WTC11 (cell line): ENCODE data around the gene JUP. TPM values are rescaled to one million over a fixed set of nuclear protein-coding genes. Genes with fewer than 3 reads are reported as not detected.

Experiments used
- ATAC-seq: fragments of 200-7000 bp; cut with Tn5 transposase; 2 replicates; pipeline ENCODE4 v1.10.0; 2021; ENCODE audit warnings: mild to moderate bottlenecking, moderate library complexity
- CTCF ChIA-PET: fragments of 300-600 bp; sonication (Branson Sonifier 250); formaldehyde crosslinking; loops from one replicate; lab custom pipeline; 2021; ENCODE audit warnings: antibody characterized with exemption; lab: Charles Lee
- POLR2A ChIA-PET: fragments of 350-600 bp; sonication (Branson Sonifier 250); formaldehyde crosslinking; loops from one replicate; lab custom pipeline; 2021; ENCODE audit warnings: antibody characterized with exemption; lab: Charles Lee
- DNase-seq: peaks from one replicate; pipeline ENCODE4 v3.0.0; 2021; ENCODE audit warnings: low spot score
- H3K27ac Mint-ChIP-seq: 2 replicates; pipeline ENCODE4 v1.8.0; 2021; ENCODE audit warnings: mixed read lengths
- H3K27me3 Mint-ChIP-seq: 2 replicates; pipeline ENCODE4 v1.8.0; 2021; ENCODE audit warnings: low read depth, mild to moderate bottlenecking, moderate library complexity, mixed read lengths
- H3K36me3 Mint-ChIP-seq: 2 replicates; pipeline ENCODE4 v1.8.0; 2021; ENCODE audit warnings: mixed read lengths
- H3K4me1 Mint-ChIP-seq: 2 replicates; pipeline ENCODE4 v1.8.0; 2022; ENCODE audit warnings: mixed read lengths
- H3K4me3 Mint-ChIP-seq: 2 replicates; pipeline ENCODE4 v1.8.0; 2021; ENCODE audit warnings: mild to moderate bottlenecking, moderate library complexity, mixed read lengths
- H3K9me3 Mint-ChIP-seq: 2 replicates; pipeline ENCODE4 v1.8.0; 2021; ENCODE audit warnings: mixed read lengths
- CREM ChIP-seq: sonication (generic); formaldehyde crosslinking; IDR thresholded peaks from 2 replicates; pipeline ENCODE4 v1.8.1; 2022; ENCODE audit warnings: mild to moderate bottlenecking, missing genetic modification reagents, moderate library complexity
- CTCF ChIP-seq: fragments of 200-600 bp; IDR thresholded peaks from 2 replicates; pipeline ENCODE4 v1.8.0; 2022; ENCODE audit warnings: antibody characterized with exemption
- ESRRA ChIP-seq: sonication (generic); formaldehyde crosslinking; IDR thresholded peaks from 2 replicates; pipeline ENCODE4 v1.8.1; 2022; ENCODE audit warnings: mild to moderate bottlenecking, missing genetic modification reagents, borderline replicate concordance
- ETV6 ChIP-seq: sonication (generic); formaldehyde crosslinking; IDR thresholded peaks from 2 replicates; pipeline ENCODE4 v1.8.1; 2022; ENCODE audit warnings: mild to moderate bottlenecking, missing genetic modification reagents
- GABPB1 ChIP-seq: sonication (generic); formaldehyde crosslinking; IDR thresholded peaks from 2 replicates; pipeline ENCODE4 v1.8.1; 2023; ENCODE audit warnings: mild to moderate bottlenecking, missing genetic modification reagents
- GTF2I ChIP-seq: fragments of 250-450 bp; sonication (Bioruptor Pico); conservative IDR thresholded peaks from 2 replicates; pipeline ENCODE4 v1.4.0; 2021; ENCODE audit warnings: mild to moderate bottlenecking
- IRF2 ChIP-seq: sonication (generic); formaldehyde crosslinking; IDR thresholded peaks from 2 replicates; pipeline ENCODE4 v1.8.0; 2022; ENCODE audit warnings: low read depth, missing genetic modification reagents, borderline replicate concordance
- JAZF1 ChIP-seq: fragments of 250-450 bp; sonication (Bioruptor Pico); IDR thresholded peaks from 2 replicates; pipeline ENCODE4 v1.9.0; 2021; ENCODE audit warnings: moderate library complexity, mild to moderate bottlenecking, inconsistent platforms
- JUN ChIP-seq: sonication (generic); formaldehyde crosslinking; IDR thresholded peaks from 2 replicates; pipeline ENCODE4 v1.8.0; 2023; ENCODE audit warnings: mild to moderate bottlenecking, missing genetic modification reagents
- KAT7 ChIP-seq: sonication (generic); formaldehyde crosslinking; IDR thresholded peaks from 2 replicates; pipeline ENCODE4 v1.8.1; 2023; ENCODE audit warnings: missing genetic modification reagents, mild to moderate bottlenecking, borderline replicate concordance
- NFE2L1 ChIP-seq: sonication (generic); formaldehyde crosslinking; IDR thresholded peaks from 2 replicates; pipeline ENCODE4 v1.8.1; 2023; ENCODE audit warnings: missing genetic modification reagents
- NR1H2 ChIP-seq: sonication (generic); formaldehyde crosslinking; IDR thresholded peaks from 2 replicates; pipeline ENCODE4 v1.9.0; 2021; ENCODE audit warnings: mild to moderate bottlenecking, moderate library complexity, missing genetic modification reagents
- NR2C2 ChIP-seq: sonication (generic); formaldehyde crosslinking; IDR thresholded peaks from 2 replicates; pipeline ENCODE4 v1.8.0; 2022; ENCODE audit warnings: mild to moderate bottlenecking, missing genetic modification reagents
- NR3C1 ChIP-seq: sonication (generic); formaldehyde crosslinking; conservative IDR thresholded peaks from 2 replicates; pipeline ENCODE4 v1.8.1; 2023; ENCODE audit warnings: low read depth, mild to moderate bottlenecking, missing genetic modification reagents
- RELA ChIP-seq: sonication (generic); formaldehyde crosslinking; IDR thresholded peaks from 2 replicates; pipeline ENCODE4 v1.8.1; 2022; ENCODE audit warnings: missing genetic modification reagents, mild to moderate bottlenecking, borderline replicate concordance
- RORB ChIP-seq: fragments of 250-450 bp; sonication (Bioruptor Pico); IDR thresholded peaks from 2 replicates; pipeline ENCODE4 v1.9.0; 2021; ENCODE audit warnings: mild to moderate bottlenecking
- TCF7 ChIP-seq: sonication (generic); formaldehyde crosslinking; IDR thresholded peaks from 2 replicates; pipeline ENCODE4 v1.8.0; 2022; ENCODE audit warnings: mild to moderate bottlenecking, low read depth, missing genetic modification reagents, moderate library complexity
- TP53 ChIP-seq: sonication (generic); formaldehyde crosslinking; IDR thresholded peaks from 2 replicates; pipeline ENCODE4 v1.8.1; 2023; ENCODE audit warnings: mild to moderate bottlenecking, missing genetic modification reagents
- ZNF121 ChIP-seq: sonication (generic); formaldehyde crosslinking; IDR thresholded peaks from 2 replicates; pipeline ENCODE4 v1.8.0; 2023; ENCODE audit warnings: missing genetic modification reagents
- ZNF263 ChIP-seq: sonication (generic); formaldehyde crosslinking; IDR thresholded peaks from 2 replicates; pipeline ENCODE4 v1.8.1; 2022; ENCODE audit warnings: low read depth, mild to moderate bottlenecking, moderate library complexity, missing genetic modification reagents
- ZNF317 ChIP-seq: sonication (generic); formaldehyde crosslinking; IDR thresholded peaks from 2 replicates; pipeline ENCODE4 v1.8.1; 2023; ENCODE audit warnings: low read depth, mild to moderate bottlenecking, moderate library complexity, missing genetic modification reagents, borderline replicate concordance
- ZNF416 ChIP-seq: fragments of 250-450 bp; sonication (Bioruptor Pico); IDR thresholded peaks from 2 replicates; pipeline ENCODE4 v1.9.0; 2021; ENCODE audit warnings: mild to moderate bottlenecking, inconsistent platforms
- ZNF423 ChIP-seq: fragments of 250-450 bp; sonication (Bioruptor Pico); IDR thresholded peaks from 2 replicates; pipeline ENCODE4 v2.1.2; 2022; ENCODE audit warnings: mild to moderate bottlenecking, moderate library complexity
- total RNA-seq: library from RNA; stranded (reverse); gene quantifications from 3 replicates; pipeline ENCODE4 v1.2.3, GENCODE V29; 2021
- TF ChIP-seq, protein P1 (sequence below): fragments of 250-450 bp; sonication (Bioruptor Pico); IDR thresholded peaks from 2 replicates; pipeline ENCODE4 v1.8.0; 2021; ENCODE audit warnings: mild to moderate bottlenecking
- TF ChIP-seq, protein P2 (sequence below): sonication (generic); formaldehyde crosslinking; IDR thresholded peaks from 2 replicates; pipeline ENCODE4 v1.8.1; 2023; ENCODE audit warnings: mild to moderate bottlenecking, missing genetic modification reagents, moderate library complexity
- TF ChIP-seq, protein P3 (sequence below): fragments of 250-450 bp; sonication (Bioruptor Pico); IDR thresholded peaks from 2 replicates; pipeline ENCODE4 v1.9.0; 2021; ENCODE audit warnings: mild to moderate bottlenecking
- TF ChIP-seq, protein P4 (sequence below): sonication (generic); formaldehyde crosslinking; IDR thresholded peaks from 2 replicates; pipeline ENCODE4 v1.8.1; 2022; ENCODE audit warnings: low read depth, mild to moderate bottlenecking, moderate library complexity, missing genetic modification reagents, borderline replicate concordance
- TF ChIP-seq, protein P5 (sequence below): sonication (generic); formaldehyde crosslinking; IDR thresholded peaks from 2 replicates; pipeline ENCODE4 v1.8.0; 2022; ENCODE audit warnings: mild to moderate bottlenecking, missing genetic modification reagents
- TF ChIP-seq, protein P6 (sequence below): sonication (generic); formaldehyde crosslinking; IDR thresholded peaks from 2 replicates; pipeline ENCODE4 v1.8.0; 2022; ENCODE audit warnings: mild to moderate bottlenecking, missing genetic modification reagents

The JUP gene
- total RNA-seq, 1 experiment from 2014 or later, result 103 TPM

- POLR2A ChIA-PET, result interaction anchor here (0.5 to 4.3 kb wide), 13 partner anchors 8 to 1523 kb away, joined by 3 to 62 read pairs (median 4); partner anchors contain the start of genes DNAJC7, EIF1, HAP1 and JUP
- Mint-ChIP-seq H3K9me3 (no peaks in the 10 kb centered on the region), H3K4me1 (peaks cover 24% of the 10 kb centered on the region), H3K27me3 (peaks cover 7% of the 10 kb centered on the region), H3K27ac (peak within 1 kb of the TSS; percentile 95), H3K36me3 (peaks cover 12% of the 10 kb centered on the region), H3K4me3 (peak within 1 kb of the TSS; percentile 98)
- ATAC-seq (peak; percentile 44), DNase-seq (peak; percentile 78)
- CTCF ChIA-PET, result interaction anchor here (0.6 to 4.6 kb wide), 36 partner anchors 7 to 261 kb away, joined by 3 to 91 read pairs (median 4); partner anchors contain the start of genes ACLY, JUP and KLHL11
- TF ChIP-seq ZNF317 (CRISPR knock-in tag) (no peak), ZNF423 (CRISPR knock-in tag) (no peak), ZNF263 (CRISPR knock-in tag) (peak; percentile 47; the same call in 1 of the 2 replicates), GTF2I (no peak), JAZF1 (CRISPR knock-in tag) (no peak), JUN (no peak), CTCF (peak; percentile 40; the same call in 1 of the 2 replicates), GABPB1 (CRISPR knock-in tag) (no peak), RELA (peak; percentile 29; the same call in 1 of the 2 replicates), TCF7 (peak; percentile 87), NFE2L1 (CRISPR knock-in tag) (peak; percentile 54; the same call in 1 of the 2 replicates), KAT7 (CRISPR knock-in tag) (0 out of 2 replicates have a peak, but pooled peaks have one; percentile 26), ZNF121 (CRISPR knock-in tag) (no peak), ETV6 (CRISPR knock-in tag) (peak; percentile 39; the same call in 1 of the 2 replicates), ZNF416 (0 out of 2 replicates have a peak, but pooled peaks have one; percentile 28), ESRRA (CRISPR knock-in tag) (peak; percentile 83; the same call in 1 of the 2 replicates), IRF2 (CRISPR knock-in tag) (0 out of 2 replicates have a peak, but pooled peaks have one; percentile 14), NR3C1 (CRISPR knock-in tag) (0 out of 2 replicates have a peak, but pooled peaks have one; percentile 66), NR1H2 (CRISPR knock-in tag) (no peak), RORB (CRISPR knock-in tag) (no peak), NR2C2 (0 out of 2 replicates have a peak, but pooled peaks have one; percentile 15), TP53 (0 out of 2 replicates have a peak, but pooled peaks have one; percentile 56), CREM (CRISPR knock-in tag) (peak; percentile 67; the same call in 1 of the 2 replicates)
- TF ChIP-seq, protein P1, sequence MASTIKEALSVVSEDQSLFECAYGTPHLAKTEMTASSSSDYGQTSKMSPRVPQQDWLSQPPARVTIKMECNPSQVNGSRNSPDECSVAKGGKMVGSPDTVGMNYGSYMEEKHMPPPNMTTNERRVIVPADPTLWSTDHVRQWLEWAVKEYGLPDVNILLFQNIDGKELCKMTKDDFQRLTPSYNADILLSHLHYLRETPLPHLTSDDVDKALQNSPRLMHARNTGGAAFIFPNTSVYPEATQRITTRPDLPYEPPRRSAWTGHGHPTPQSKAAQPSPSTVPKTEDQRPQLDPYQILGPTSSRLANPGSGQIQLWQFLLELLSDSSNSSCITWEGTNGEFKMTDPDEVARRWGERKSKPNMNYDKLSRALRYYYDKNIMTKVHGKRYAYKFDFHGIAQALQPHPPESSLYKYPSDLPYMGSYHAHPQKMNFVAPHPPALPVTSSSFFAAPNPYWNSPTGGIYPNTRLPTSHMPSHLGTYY, result 0 out of 2 replicates have a peak, but pooled peaks have one; percentile 23
- TF ChIP-seq, protein P2, sequence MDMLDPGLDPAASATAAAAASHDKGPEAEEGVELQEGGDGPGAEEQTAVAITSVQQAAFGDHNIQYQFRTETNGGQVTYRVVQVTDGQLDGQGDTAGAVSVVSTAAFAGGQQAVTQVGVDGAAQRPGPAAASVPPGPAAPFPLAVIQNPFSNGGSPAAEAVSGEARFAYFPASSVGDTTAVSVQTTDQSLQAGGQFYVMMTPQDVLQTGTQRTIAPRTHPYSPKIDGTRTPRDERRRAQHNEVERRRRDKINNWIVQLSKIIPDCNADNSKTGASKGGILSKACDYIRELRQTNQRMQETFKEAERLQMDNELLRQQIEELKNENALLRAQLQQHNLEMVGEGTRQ, result peak; percentile 30; the same call in 1 of the 2 replicates
- TF ChIP-seq, protein P3, sequence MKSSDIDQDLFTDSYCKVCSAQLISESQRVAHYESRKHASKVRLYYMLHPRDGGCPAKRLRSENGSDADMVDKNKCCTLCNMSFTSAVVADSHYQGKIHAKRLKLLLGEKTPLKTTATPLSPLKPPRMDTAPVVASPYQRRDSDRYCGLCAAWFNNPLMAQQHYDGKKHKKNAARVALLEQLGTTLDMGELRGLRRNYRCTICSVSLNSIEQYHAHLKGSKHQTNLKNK (CRISPR knock-in tag), result no peak
- TF ChIP-seq, protein P4, sequence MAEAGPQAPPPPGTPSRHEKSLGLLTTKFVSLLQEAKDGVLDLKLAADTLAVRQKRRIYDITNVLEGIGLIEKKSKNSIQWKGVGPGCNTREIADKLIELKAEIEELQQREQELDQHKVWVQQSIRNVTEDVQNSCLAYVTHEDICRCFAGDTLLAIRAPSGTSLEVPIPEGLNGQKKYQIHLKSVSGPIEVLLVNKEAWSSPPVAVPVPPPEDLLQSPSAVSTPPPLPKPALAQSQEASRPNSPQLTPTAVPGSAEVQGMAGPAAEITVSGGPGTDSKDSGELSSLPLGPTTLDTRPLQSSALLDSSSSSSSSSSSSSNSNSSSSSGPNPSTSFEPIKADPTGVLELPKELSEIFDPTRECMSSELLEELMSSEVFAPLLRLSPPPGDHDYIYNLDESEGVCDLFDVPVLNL (CRISPR knock-in tag), result no peak; the same call in 1 of the 2 replicates
- TF ChIP-seq, protein P5, sequence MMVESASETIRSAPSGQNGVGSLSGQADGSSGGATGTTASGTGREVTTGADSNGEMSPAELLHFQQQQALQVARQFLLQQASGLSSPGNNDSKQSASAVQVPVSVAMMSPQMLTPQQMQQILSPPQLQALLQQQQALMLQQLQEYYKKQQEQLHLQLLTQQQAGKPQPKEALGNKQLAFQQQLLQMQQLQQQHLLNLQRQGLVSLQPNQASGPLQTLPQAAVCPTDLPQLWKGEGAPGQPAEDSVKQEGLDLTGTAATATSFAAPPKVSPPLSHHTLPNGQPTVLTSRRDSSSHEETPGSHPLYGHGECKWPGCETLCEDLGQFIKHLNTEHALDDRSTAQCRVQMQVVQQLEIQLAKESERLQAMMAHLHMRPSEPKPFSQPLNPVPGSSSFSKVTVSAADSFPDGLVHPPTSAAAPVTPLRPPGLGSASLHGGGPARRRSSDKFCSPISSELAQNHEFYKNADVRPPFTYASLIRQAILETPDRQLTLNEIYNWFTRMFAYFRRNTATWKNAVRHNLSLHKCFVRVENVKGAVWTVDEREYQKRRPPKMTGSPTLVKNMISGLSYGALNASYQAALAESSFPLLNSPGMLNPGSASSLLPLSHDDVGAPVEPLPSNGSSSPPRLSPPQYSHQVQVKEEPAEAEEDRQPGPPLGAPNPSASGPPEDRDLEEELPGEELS (CRISPR knock-in tag), result no peak
- TF ChIP-seq, protein P6, sequence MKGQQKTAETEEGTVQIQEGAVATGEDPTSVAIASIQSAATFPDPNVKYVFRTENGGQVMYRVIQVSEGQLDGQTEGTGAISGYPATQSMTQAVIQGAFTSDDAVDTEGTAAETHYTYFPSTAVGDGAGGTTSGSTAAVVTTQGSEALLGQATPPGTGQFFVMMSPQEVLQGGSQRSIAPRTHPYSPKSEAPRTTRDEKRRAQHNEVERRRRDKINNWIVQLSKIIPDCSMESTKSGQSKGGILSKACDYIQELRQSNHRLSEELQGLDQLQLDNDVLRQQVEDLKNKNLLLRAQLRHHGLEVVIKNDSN (CRISPR knock-in tag), result no peak
Observed at GRCh38 chr17:41811549-41812380, 25.3 kb upstream of the JUP start, which contains the start of gene P3H4. Gene P3H4, minus strand, starts transcription at chr17:41811949. Its CDS starts 34 bp downstream, at chr17:41811915.
